Right cardiac atrium (tissue), 5 donors: ENCODE results near the gene MAMSTR. TPM values are rescaled to one million over a fixed set of nuclear protein-coding genes. Genes with fewer than 3 reads are reported as not detected.

Experiments used
- ATAC-seq, 2 donors: fragments of 200-7000 bp; cut with Tn5 transposase; one replicate each; pipeline versions ENCODE4 v1.8.0 to v1.9.1; 2020; ENCODE audit warnings: moderate library complexity in 2 of 2, mild to moderate bottlenecking in 1 of 2
- DNase-seq, 3 donors: peaks; one replicate each; pipeline ENCODE4 v3.0.0-alpha.2; 2020
- H3K27ac ChIP-seq: one replicate; pipeline ENCODE4 v1.5.1; 2013; ENCODE audit warnings: mild to moderate bottlenecking, low read length, control low read depth, moderate library complexity
- H3K27me3 ChIP-seq: one replicate; pipeline ENCODE4 v1.6.1; 2013; ENCODE audit not compliant: control insufficient read depth, insufficient read depth
- H3K4me1 ChIP-seq: one replicate; pipeline ENCODE4 v1.6.1; 2013; ENCODE audit warnings: low read length; ENCODE audit not compliant: control insufficient read depth, insufficient read depth
- H3K4me3 ChIP-seq: one replicate; pipeline ENCODE4 v1.5.1; 2013; ENCODE audit warnings: low read length, control low read depth
- H3K9me3 ChIP-seq: one replicate; pipeline ENCODE4 v1.6.1; 2013; ENCODE audit warnings: low read length; ENCODE audit not compliant: control insufficient read depth
- WGBS: extraction: QIAGEN DNeasy Blood & Tissue Kit; methylation state at CpG from one replicate; pipeline ENCODE4 v1.1.7; 2013; 5-methylcytosine and 5-hydroxymethylcytosine counted together
- intact Hi-C, 4 donors: fragments of 100-400 bp; cut with DNase I; formaldehyde crosslinking; loops; one replicate each; pipeline versions ENCODE4 v1.11.0 to v1.14.0; 2022 to 2023
- polyA plus RNA-seq: library from polyadenylated mRNA; stranded (reverse); fragments of 200-250 nt; gene quantifications from one replicate; pipeline ENCODE4 v1.2.3, GENCODE V29; 2013
- total RNA-seq, 4 donors: library from RNA; stranded (reverse); fragmentation: NEBNext Ultra II Directional; extraction: Animal tissue kit (Norgen Biotek cat#: 25700); gene quantifications; one replicate each; pipeline ENCODE4 v1.2.1, GENCODE V29; 2021
- donor health status: healthy with polysubstance abuse.
- donor health status: DM: no; HTN: yes; CAD: no.
- donor health status: DM: no; HTN: no; CAD: no.
- donor health status: DM: no; HTN: yes; CAD: no; lungs with severe emphysema.
- donor health status: DM: yes; HTN: yes; CAD: no.

Gene MAMSTR
- total and polyA plus RNA-seq, 5 donors: 1.6 to 5.7 (median 4.0) TPM

GRCh38 chr19:48678201-48678600 lies 41.3 kb downstream of the MAMSTR start:
- H3K4me1 ChIP-seq: peaks cover 2% of the 10 kb centered on the region
- no peak for DNase-seq
- 61% methylated on average over 4 of the region's 4 CpGs for WGBS
- no peak overlapping the region for H3K4me3 ChIP-seq
- H3K27me3 ChIP-seq: no peaks in the 10 kb centered on the region
- ATAC-seq: peak; percentile 26 to 73
- intact Hi-C loops: no loop called here
- H3K27ac ChIP-seq: no peak overlapping the region
- no peaks in the 10 kb centered on the region for H3K9me3 ChIP-seq

GRCh38 chr19:48676887-48677286 lies 42.6 kb downstream of the MAMSTR start:
- Histone ChIP-seq H3K27ac (no peak overlapping the region), H3K9me3 (no peaks in the 10 kb centered on the region), H3K4me3 (no peak overlapping the region), H3K4me1 (peaks cover 2% of the 10 kb centered on the region), H3K27me3 (no peaks in the 10 kb centered on the region)
- DNase-seq (no peak), ATAC-seq (no peak)
- intact Hi-C loops: no loop called here
- 93% methylated on average over 13 of the region's 13 CpGs for WGBS

- DNase-seq (no peak), ATAC-seq (no peak)
- H3K4me3 ChIP-seq: no peak overlapping the region
- peaks cover 2% of the 10 kb centered on the region for H3K4me1 ChIP-seq
- H3K9me3 ChIP-seq: no peaks in the 10 kb centered on the region
- WGBS: 94% methylated on average over 17 of the region's 17 CpGs
- H3K27ac ChIP-seq: no peak overlapping the region
- H3K27me3 ChIP-seq: no peaks in the 10 kb centered on the region
- intact Hi-C loops: no loop called here
These were observed 43.0 kb downstream of the MAMSTR start for GRCh38 chr19:48676487-48676886.

- ATAC-seq (peak; percentile 70 to 72), DNase-seq (peak; percentile 80 to 92 (median 89))
- Histone ChIP-seq H3K4me3 (no peak overlapping the region), H3K27ac (no peak overlapping the region), H3K27me3 (no peaks in the 10 kb centered on the region), H3K4me1 (peaks cover 2% of the 10 kb centered on the region), H3K9me3 (no peaks in the 10 kb centered on the region)
- WGBS: 32% methylated on average over 28 of the region's 28 CpGs
- intact Hi-C loops: no loop called here
These were observed 44.4 kb downstream of the MAMSTR start for GRCh38 chr19:48674921-48675824.

GRCh38 chr19:48674216-48674809 lies 45.2 kb downstream of the MAMSTR start:
- DNase-seq (no peak), ATAC-seq (no peak)
- intact Hi-C loops: no loop called here
- WGBS: 90% methylated on average over 19 of the region's 19 CpGs
- Histone ChIP-seq H3K27ac (no peak overlapping the region), H3K4me3 (no peak overlapping the region), H3K9me3 (no peaks in the 10 kb centered on the region), H3K27me3 (no peaks in the 10 kb centered on the region), H3K4me1 (peaks cover 2% of the 10 kb centered on the region)

GRCh38 chr19:48673436-48674100 lies 46.0 kb downstream of the MAMSTR start:
- no peak for ATAC-seq
- intact Hi-C loops: no loop called here
- 78% methylated on average over 25 of the region's 25 CpGs for WGBS

GRCh38 chr19:48672994-48673393 lies 46.5 kb downstream of the MAMSTR start, which contains the start of gene NTN5:
Gene NTN5 (minus strand): TSS chr19:48673017. CDS start chr19:48670986, 2,031 bp downstream.
- Histone ChIP-seq H3K9me3 (no peaks in the 10 kb centered on the region), H3K27me3 (no peaks in the 10 kb centered on the region), H3K27ac (no peak within 1 kb of the TSS), H3K4me3 (no peak within 1 kb of the TSS), H3K4me1 (peaks cover 2% of the 10 kb centered on the region)
- intact Hi-C loops: no loop called here
- peak in 1 of 3 donors; percentile 60 for DNase-seq
- WGBS: 79% methylated on average over 25 of the region's 25 CpGs
- no peak for ATAC-seq

More at GRCh38 chr19:48673436-48674100, 46.0 kb downstream of the MAMSTR start:
- Histone ChIP-seq H3K4me3 (no peak overlapping the region), H3K27ac (no peak overlapping the region), H3K27me3 (no peaks in the 10 kb centered on the region), H3K4me1 (peaks cover 2% of the 10 kb centered on the region), H3K9me3 (no peaks in the 10 kb centered on the region)
- no peak for DNase-seq

GRCh38 chr19:48671446-48671995 lies 48.0 kb downstream of the MAMSTR start:
- Histone ChIP-seq H3K27me3 (no peaks in the 10 kb centered on the region), H3K4me1 (peaks cover 2% of the 10 kb centered on the region), H3K9me3 (no peaks in the 10 kb centered on the region), H3K4me3 (no peak overlapping the region), H3K27ac (no peak overlapping the region)
- 75% methylated on average over 10 of the region's 10 CpGs for whole genome bisulfite sequencing
- DNase-seq: no peak
- intact Hi-C loops: no loop called here
- no peak for ATAC-seq

GRCh38 chr19:48670699-48671445 lies 48.7 kb downstream of the MAMSTR start:
- H3K4me3 ChIP-seq: no peak overlapping the region
- intact Hi-C loops: no loop called here
- H3K4me1 ChIP-seq: peaks cover 2% of the 10 kb centered on the region
- ATAC-seq (no peak), DNase-seq (peak in 1 of 3 donors; percentile 52)
- H3K9me3 ChIP-seq: no peaks in the 10 kb centered on the region
- WGBS: 83% methylated on average over 21 of the region's 21 CpGs
- no peak overlapping the region for H3K27ac ChIP-seq
- H3K27me3 ChIP-seq: no peaks in the 10 kb centered on the region

GRCh38 chr19:48669903-48670668 lies 49.4 kb downstream of the MAMSTR start:
- WGBS: 95% methylated on average over 26 of the region's 26 CpGs
- DNase-seq (peak in 1 of 3 donors; percentile 54), ATAC-seq (no peak)
- no peaks in the 10 kb centered on the region for H3K9me3 ChIP-seq
- H3K27ac ChIP-seq: no peak overlapping the region
- H3K4me3 ChIP-seq: no peak overlapping the region
- intact Hi-C loops: no loop called here
- H3K4me1 ChIP-seq: no peaks in the 10 kb centered on the region
- H3K27me3 ChIP-seq: no peaks in the 10 kb centered on the region
